ENCODE measurements around the gene BBX.

BBX gene

DNA sequence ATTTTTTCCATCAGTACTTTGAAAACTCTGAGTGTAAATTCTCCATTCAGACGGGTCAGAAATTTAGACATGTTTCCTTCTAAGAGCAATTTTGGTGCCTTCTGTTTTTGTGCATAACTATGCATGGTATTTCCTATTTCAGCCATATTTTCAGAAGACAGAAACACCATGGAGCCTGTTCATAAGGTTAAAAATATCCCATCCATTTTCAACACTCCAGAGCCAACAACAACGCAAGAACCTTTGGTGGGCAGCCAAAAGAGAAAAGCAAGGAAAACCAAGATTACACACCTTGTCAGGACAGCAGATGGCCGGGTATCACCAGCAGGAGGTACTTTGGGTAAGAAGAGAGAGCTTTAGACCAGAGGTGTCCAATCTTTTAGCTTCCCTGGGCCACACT lies 275.6 kb downstream of the BBX start:
- TF ChIP-seq POLR2AphosphoS5 (IDR thresholded peaks at IDR 0.05; ENCODE audit: low read depth, low read length) (no peak), TAF1 (IDR thresholded peaks at IDR 0.05; ENCODE audit: borderline replicate concordance, low read depth, low read length) (no peak), POLR2A (IDR thresholded peaks at IDR 0.05; ENCODE audit: low read depth, low read length) (no peak)
- no peak for FAIRE-seq

GRCh38 chr3:107800710-107801109 lies 277.9 kb downstream of the BBX start:
- FAIRE-seq: no peak

More for the DNA sequence above, 275.6 kb downstream of the BBX start:
- no peak for DNase-seq (ENCODE audit: insufficient read length)

GRCh38 chr3:107803170-107803569 lies 280.4 kb downstream of the BBX start:
- DNase-seq (ENCODE audit: insufficient read length) (no peak), FAIRE-seq (no peak)
- TF ChIP-seq POLR2A (IDR thresholded peaks at IDR 0.05; ENCODE audit: low read depth, low read length) (no peak), TAF1 (IDR thresholded peaks at IDR 0.05; ENCODE audit: borderline replicate concordance, low read depth, low read length) (no peak), POLR2AphosphoS5 (IDR thresholded peaks at IDR 0.05; ENCODE audit: low read depth, low read length) (no peak)

More at GRCh38 chr3:107800710-107801109, 277.9 kb downstream of the BBX start:
- DNase-seq (ENCODE audit: insufficient read length): no peak
- TF ChIP-seq POLR2A (IDR thresholded peaks at IDR 0.05; ENCODE audit: low read depth, low read length) (no peak), TAF1 (IDR thresholded peaks at IDR 0.05; ENCODE audit: borderline replicate concordance, low read depth, low read length) (no peak), POLR2AphosphoS5 (IDR thresholded peaks at IDR 0.05; ENCODE audit: low read depth, low read length) (no peak)

- DNase-seq (ENCODE audit: insufficient read length) (no peak), FAIRE-seq (no peak)
- no peak for TF ChIP-seq POLR2A (IDR thresholded peaks at IDR 0.05; ENCODE audit: low read depth, low read length)
- TF ChIP-seq TAF1 (IDR thresholded peaks at IDR 0.05; ENCODE audit: borderline replicate concordance, low read depth, low read length): no peak
- TF ChIP-seq POLR2AphosphoS5 (IDR thresholded peaks at IDR 0.05; ENCODE audit: low read depth, low read length): no peak
Observed at GRCh38 chr3:107806021-107806420, 283.3 kb downstream of the BBX start.

- DNase-seq (ENCODE audit: insufficient read length) (no peak), FAIRE-seq (no peak)
- TF ChIP-seq POLR2A (IDR thresholded peaks at IDR 0.05; ENCODE audit: low read depth, low read length) (no peak), TAF1 (IDR thresholded peaks at IDR 0.05; ENCODE audit: borderline replicate concordance, low read depth, low read length) (no peak), POLR2AphosphoS5 (IDR thresholded peaks at IDR 0.05; ENCODE audit: low read depth, low read length) (no peak)
Observed at GRCh38 chr3:107806536-107806935, 283.8 kb downstream of the BBX start.

- no peak for DNase-seq (ENCODE audit: insufficient read length)
- no peak for FAIRE-seq
- TF ChIP-seq TAF1 (IDR thresholded peaks at IDR 0.05; ENCODE audit: borderline replicate concordance, low read depth, low read length) (no peak), POLR2AphosphoS5 (IDR thresholded peaks at IDR 0.05; ENCODE audit: low read depth, low read length) (no peak), POLR2A (IDR thresholded peaks at IDR 0.05; ENCODE audit: low read depth, low read length) (no peak)
Observed at GRCh38 chr3:107810171-107811071, 287.7 kb downstream of the BBX start.

- no peak for FAIRE-seq
- DNase-seq (ENCODE audit: insufficient read length): no peak
- no peak for TF ChIP-seq TAF1 (IDR thresholded peaks at IDR 0.05; ENCODE audit: borderline replicate concordance, low read depth, low read length)
- TF ChIP-seq POLR2A (IDR thresholded peaks at IDR 0.05; ENCODE audit: low read depth, low read length): no peak
- TF ChIP-seq POLR2AphosphoS5 (IDR thresholded peaks at IDR 0.05; ENCODE audit: low read depth, low read length): no peak
Observed at GRCh38 chr3:107813026-107813425, 290.3 kb downstream of the BBX start.

GRCh38 chr3:107816107-107816506 lies 293.3 kb downstream of the BBX start:
- no peak for TF ChIP-seq TAF1 (IDR thresholded peaks at IDR 0.05; ENCODE audit: borderline replicate concordance, low read depth, low read length)
- no peak for TF ChIP-seq POLR2AphosphoS5 (IDR thresholded peaks at IDR 0.05; ENCODE audit: low read depth, low read length)
- no peak for TF ChIP-seq POLR2A (IDR thresholded peaks at IDR 0.05; ENCODE audit: low read depth, low read length)
- FAIRE-seq (no peak), DNase-seq (ENCODE audit: insufficient read length) (no peak)

GRCh38 chr3:107817076-107817475 lies 294.3 kb downstream of the BBX start:
- DNase-seq (ENCODE audit: insufficient read length): no peak
- no peak for FAIRE-seq
- TF ChIP-seq POLR2A (IDR thresholded peaks at IDR 0.05; ENCODE audit: low read depth, low read length): no peak
- no peak for TF ChIP-seq POLR2AphosphoS5 (IDR thresholded peaks at IDR 0.05; ENCODE audit: low read depth, low read length)
- no peak for TF ChIP-seq TAF1 (IDR thresholded peaks at IDR 0.05; ENCODE audit: borderline replicate concordance, low read depth, low read length)

- FAIRE-seq (no peak), DNase-seq (ENCODE audit: insufficient read length) (no peak)
- no peak for TF ChIP-seq TAF1 (IDR thresholded peaks at IDR 0.05; ENCODE audit: borderline replicate concordance, low read depth, low read length)
Observed at GRCh38 chr3:107818025-107818424, 295.3 kb downstream of the BBX start.

GRCh38 chr3:107819656-107820055 lies 296.9 kb downstream of the BBX start:
- DNase-seq (ENCODE audit: insufficient read length): no peak
- FAIRE-seq: no peak
- TF ChIP-seq TAF1 (IDR thresholded peaks at IDR 0.05; ENCODE audit: borderline replicate concordance, low read depth, low read length): no peak
- TF ChIP-seq POLR2A (IDR thresholded peaks at IDR 0.05; ENCODE audit: low read depth, low read length): no peak
- TF ChIP-seq POLR2AphosphoS5 (IDR thresholded peaks at IDR 0.05; ENCODE audit: low read depth, low read length): no peak

GRCh38 chr3:107822308-107822707 lies 299.5 kb downstream of the BBX start:
- no peak for FAIRE-seq
- no peak for DNase-seq (ENCODE audit: insufficient read length)
- TF ChIP-seq POLR2AphosphoS5 (IDR thresholded peaks at IDR 0.05; ENCODE audit: low read depth, low read length) (no peak), TAF1 (IDR thresholded peaks at IDR 0.05; ENCODE audit: borderline replicate concordance, low read depth, low read length) (no peak), POLR2A (IDR thresholded peaks at IDR 0.05; ENCODE audit: low read depth, low read length) (no peak)

Measured in GM12892 (cell line).